GM12892 (cell line): ENCODE measurements around the gene XYLT1.

ENCODE experiments used
- POLR2A ChIP-seq: IDR thresholded peaks from 2 replicates; pipeline ENCODE4 v1.6.1; 2011; ENCODE audit warnings: low read depth, low read length, control low read depth
- POLR2AphosphoS5 ChIP-seq: IDR thresholded peaks from 2 replicates; pipeline ENCODE4 v1.6.1; 2011; ENCODE audit warnings: low read depth, low read length, control low read depth

- no peak for TF ChIP-seq POLR2AphosphoS5
- TF ChIP-seq POLR2A: no peak
These were observed 120.6 kb downstream of the XYLT1 start for GRCh38 chr16:17350207-17350606.
